GM19372 (cell line): ENCODE results near the gene PNCK.
"Not testable (repeated sequence)": the region's sequence is repeated elsewhere in the genome, so short reads cannot be mapped to it uniquely, and the experiment has no call there.

Experiments
- ATAC-seq: cut with Tn5 transposase; IDR thresholded peaks from one replicate; pipeline ENCODE4 v1.9.1; 2021; ENCODE audit warnings: mild to moderate bottlenecking, low read depth, moderate library complexity; ENCODE audit not compliant: unreplicated experiment

Gene PNCK

GRCh38 chrX:153687121-153688039, 13.8 kb upstream of the PNCK start, which contains the start of gene SLC6A8:
Gene SLC6A8 (plus strand): TSS chrX:153687926. CDS start chrX:153688575, 649 bp downstream.
- ATAC-seq = no peak

GRCh38 chrX:153686711-153687110, 13.1 kb upstream of the PNCK start:
- ATAC-seq = no peak

GRCh38 chrX:153685751-153686696, 12.4 kb upstream of the PNCK start:
- no peak for ATAC-seq

GRCh38 chrX:153685156-153685536, 11.5 kb upstream of the PNCK start:
- ATAC-seq = no peak

- no peak for ATAC-seq
Observed at GRCh38 chrX:153684467-153685155, 11.0 kb upstream of the PNCK start.

- not testable (repeated sequence) for ATAC-seq
Observed at GRCh38 chrX:153683486-153683885, 9.9 kb upstream of the PNCK start.

- ATAC-seq = no peak
Observed at GRCh38 chrX:153681175-153681574, 7.6 kb upstream of the PNCK start.

GRCh38 chrX:153674219-153674851, 722 bp upstream of the PNCK start:
- ATAC-seq = no peak

- ATAC-seq = no peak
Observed at GRCh38 chrX:153672531-153673427, 834 bp downstream of the PNCK start.

GRCh38 chrX:153671589-153672530, 1.8 kb downstream of the PNCK start:
- ATAC-seq = no peak

- no peak for ATAC-seq
Observed at GRCh38 chrX:153670748-153671588, 2.6 kb downstream of the PNCK start.

- no peak for ATAC-seq
Observed at GRCh38 chrX:153669901-153670731, 3.5 kb downstream of the PNCK start.

- no peak for ATAC-seq
Observed at GRCh38 chrX:153669174-153669890, 4.3 kb downstream of the PNCK start.

- no peak for ATAC-seq
Observed at GRCh38 chrX:153668423-153669173, 5.0 kb downstream of the PNCK start.

GRCh38 chrX:153667956-153668396, 5.6 kb downstream of the PNCK start:
- ATAC-seq = no peak
